HEK293 (cell line): Measurements from ENCODE around the gene SRSF1.
"Not testable (repeated sequence)": the region's sequence is repeated elsewhere in the genome, so short reads cannot be mapped to it uniquely, and the experiment has no call there.

Experiments used
- CTCF ChIA-PET: fragments of 350-600 bp; formaldehyde crosslinking; extraction: SDS; loops from one replicate; lab custom pipeline; 2021; ENCODE audit warnings: antibody characterized with exemption; lab: Yijun Ruan, JAX
- POLR2A ChIA-PET: fragments of 300-600 bp; formaldehyde crosslinking; extraction: SDS; loops from one replicate; lab custom pipeline; 2020; ENCODE audit warnings: antibody characterized with exemption, inconsistent platforms; lab: Yijun Ruan, JAX
- H3K27ac ChIP-seq: fragments of 200-500 bp; sonication (Bioruptor generic); 2 replicates; pipeline ENCODE4 v1.5.1; 2014; ENCODE audit warnings: low read depth, low read length, control low read depth, inconsistent platforms; ENCODE audit errors: extremely low read depth
- H3K36me3 ChIP-seq, 2 experiments: fragments of 200-500 bp in 1 of 2; sonication (Bioruptor generic) in 1 of 2; 1 replicate in 1 of 2; 2 replicates in 1 of 2; pipeline ENCODE4 v1.5.1; 2014 to 2017; ENCODE audit warnings: inconsistent platforms in 2 of 2, low read length in 2 of 2; ENCODE audit not compliant: control insufficient read depth in 2 of 2, insufficient read depth in 1 of 2
- H3K4me1 ChIP-seq: fragments of 200-500 bp; sonication (Bioruptor generic); 2 replicates; pipeline ENCODE4 v1.5.1; 2014; ENCODE audit warnings: mild to moderate bottlenecking, low read length, inconsistent platforms; ENCODE audit not compliant: control insufficient read depth, insufficient read depth
- H3K4me3 ChIP-seq: 2 replicates; pipeline ENCODE4 v1.5.1; 2011; ENCODE audit warnings: low read depth, mild to moderate bottlenecking, control low read depth, low read length, moderate library complexity
- H3K9me3 ChIP-seq: fragments of 200-500 bp; sonication (Bioruptor generic); 2 replicates; pipeline ENCODE4 v1.5.1; 2014; ENCODE audit warnings: low read depth, low read length, inconsistent platforms; ENCODE audit not compliant: control insufficient read depth, insufficient read depth
- GLI2 ChIP-seq: fragments of 450-650 bp; formaldehyde crosslinking; IDR thresholded peaks from 2 replicates; pipeline ENCODE4; 2017; ENCODE audit warnings: missing biosample characterization, missing genetic modification characterization, low read depth, borderline replicate concordance
- GLIS1 ChIP-seq: fragments of 450-650 bp; formaldehyde crosslinking; IDR thresholded peaks from 2 replicates; pipeline ENCODE4 v1.5.1; 2016; ENCODE audit warnings: missing biosample characterization, missing genetic modification characterization
- KLF16 ChIP-seq: fragments of 450-650 bp; formaldehyde crosslinking; IDR thresholded peaks from 2 replicates; pipeline ENCODE4 v1.5.1; 2017; ENCODE audit warnings: missing biosample characterization, missing genetic modification characterization
- OSR2 ChIP-seq: fragments of 450-650 bp; formaldehyde crosslinking; IDR thresholded peaks from 2 replicates; pipeline ENCODE4 v1.5.1; 2016; ENCODE audit warnings: missing biosample characterization, missing genetic modification characterization
- PRDM1 ChIP-seq: fragments of 450-650 bp; formaldehyde crosslinking; IDR thresholded peaks from 2 replicates; pipeline ENCODE4; 2016; ENCODE audit warnings: missing biosample characterization, missing genetic modification characterization
- SCRT1 ChIP-seq: fragments of 450-650 bp; formaldehyde crosslinking; IDR thresholded peaks from 2 replicates; pipeline ENCODE4 v1.5.1; 2016; ENCODE audit warnings: missing biosample characterization, missing genetic modification characterization, borderline replicate concordance
- ZBTB1 ChIP-seq: fragments of 450-650 bp; formaldehyde crosslinking; IDR thresholded peaks from 2 replicates; pipeline ENCODE4 v1.5.1; 2016; ENCODE audit warnings: missing biosample characterization, missing genetic modification characterization
- ZBTB17 ChIP-seq: fragments of 450-650 bp; formaldehyde crosslinking; IDR thresholded peaks from 2 replicates; pipeline ENCODE4 v1.5.1; 2016; ENCODE audit warnings: missing biosample characterization, missing genetic modification characterization
- ZBTB44 ChIP-seq: fragments of 450-650 bp; IDR thresholded peaks from 2 replicates; pipeline ENCODE4 v1.5.1; 2018; ENCODE audit warnings: missing biosample characterization, mild to moderate bottlenecking, missing genetic modification characterization
- ZBTB7A ChIP-seq: fragments of 450-650 bp; formaldehyde crosslinking; IDR thresholded peaks from 2 replicates; pipeline ENCODE4 v1.5.1; 2016; ENCODE audit warnings: low read depth, missing biosample characterization, missing genetic modification characterization
- ZNF214 ChIP-seq: fragments of 450-650 bp; formaldehyde crosslinking; IDR thresholded peaks from 2 replicates; pipeline ENCODE4 v1.5.1; 2017; ENCODE audit warnings: missing biosample characterization, mild to moderate bottlenecking, missing genetic modification characterization, borderline replicate concordance
- ZNF292 ChIP-seq: fragments of 450-650 bp; formaldehyde crosslinking; IDR thresholded peaks from 2 replicates; pipeline ENCODE4 v1.5.1; 2016; ENCODE audit warnings: low read depth, missing biosample characterization, missing genetic modification characterization, borderline replicate concordance
- ZNF302 ChIP-seq: fragments of 450-650 bp; formaldehyde crosslinking; IDR thresholded peaks from 2 replicates; pipeline ENCODE4 v1.5.1; 2016; ENCODE audit warnings: missing biosample characterization, missing genetic modification characterization, low read depth
- ZNF596 ChIP-seq: fragments of 450-650 bp; IDR thresholded peaks from 2 replicates; pipeline ENCODE4 v1.5.0; 2018; ENCODE audit warnings: missing biosample characterization, mild to moderate bottlenecking, missing genetic modification characterization, moderate library complexity
- ZNF791 ChIP-seq: fragments of 450-650 bp; formaldehyde crosslinking; IDR thresholded peaks from 2 replicates; pipeline ENCODE4 v1.5.1; 2016; ENCODE audit warnings: missing biosample characterization, missing genetic modification characterization
- ZSCAN16 ChIP-seq: fragments of 450-650 bp; formaldehyde crosslinking; IDR thresholded peaks from 2 replicates; pipeline ENCODE4 v1.5.1; 2016; ENCODE audit warnings: missing biosample characterization, missing genetic modification characterization

Gene SRSF1

DNA sequence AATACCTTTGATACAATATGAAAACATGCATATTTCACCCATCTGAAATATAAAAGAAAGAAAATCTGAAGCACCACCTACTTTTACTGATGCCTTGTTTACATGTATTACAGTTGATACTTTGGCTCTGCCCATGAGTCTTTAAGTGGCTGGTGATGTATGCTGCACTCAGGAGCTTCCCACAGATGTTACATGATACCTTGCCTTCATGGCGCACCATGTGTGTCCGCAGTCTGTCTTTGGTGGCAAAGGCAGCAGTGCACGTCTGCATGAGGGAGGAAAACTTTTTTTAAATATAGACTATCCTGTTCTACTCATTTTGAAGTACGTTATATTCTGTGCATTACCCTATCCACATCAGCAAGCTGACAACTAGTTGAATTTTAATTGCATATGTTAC is 26.5 kb downstream of the SRSF1 start (continued):
- TF ChIP-seq GLIS1 (no peak), ZNF302 (tag by site-specific recombination) (no peak), ZNF292 (tag by site-specific recombination) (no peak), KLF16 (tag by site-specific recombination) (no peak), ZNF214 (tag by site-specific recombination) (no peak), GLI2 (tag by site-specific recombination) (no peak)

GRCh38 chr17:57979076-57979475 is 28.0 kb downstream of the SRSF1 start:
- TF ChIP-seq ZBTB1 (tag by site-specific recombination) (no peak), ZBTB44 (tag by site-specific recombination) (0 out of 2 replicates have a peak, but pooled peaks have one; percentile 55), OSR2 (peak; percentile 52; the same call in 1 of the 2 replicates)
- Histone ChIP-seq H3K9me3 (no peaks in the 10 kb centered on the region), H3K27ac (no peak overlapping the region), H3K36me3 (peaks cover 80 to 93% of the 10 kb centered on the region in 2 experiments), H3K4me3 (no peak overlapping the region), H3K4me1 (peaks cover 4% of the 10 kb centered on the region)
- ChIA-PET CTCF (interaction anchor here (0.5 to 3.9 kb wide), 5 partner anchors 21 to 121 kb away, joined by 3 to 15 read pairs (median 5); no protein-coding TSS in a partner anchor), POLR2A (interaction anchor here (0.8 to 2.1 kb wide), 2 partner anchors 23 to 40 kb away, joined by 3 to 6 read pairs; partner anchors contain the start of gene CUEDC1)

- peaks cover 4% of the 10 kb centered on the region for H3K4me1 ChIP-seq
- H3K36me3 ChIP-seq, result peaks cover 78 to 90% of the 10 kb centered on the region in 2 experiments
- CTCF ChIA-PET, result interaction anchor here (1.3 to 1.6 kb wide), 3 partner anchors 10 to 120 kb away, joined by 5 to 12 read pairs (median 6); no protein-coding TSS in a partner anchor
- POLR2A ChIA-PET, result no interaction called here
- TF ChIP-seq SCRT1 (tag by site-specific recombination), result no peak
- peak; percentile 51; the same call in 1 of the 2 replicates for TF ChIP-seq PRDM1 (tag by site-specific recombination)
- no peaks in the 10 kb centered on the region for H3K9me3 ChIP-seq
- H3K27ac ChIP-seq, result no peak overlapping the region
- no peak overlapping the region for H3K4me3 ChIP-seq
Measured at GRCh38 chr17:57976594-57976993, 30.5 kb downstream of the SRSF1 start.

DNA sequence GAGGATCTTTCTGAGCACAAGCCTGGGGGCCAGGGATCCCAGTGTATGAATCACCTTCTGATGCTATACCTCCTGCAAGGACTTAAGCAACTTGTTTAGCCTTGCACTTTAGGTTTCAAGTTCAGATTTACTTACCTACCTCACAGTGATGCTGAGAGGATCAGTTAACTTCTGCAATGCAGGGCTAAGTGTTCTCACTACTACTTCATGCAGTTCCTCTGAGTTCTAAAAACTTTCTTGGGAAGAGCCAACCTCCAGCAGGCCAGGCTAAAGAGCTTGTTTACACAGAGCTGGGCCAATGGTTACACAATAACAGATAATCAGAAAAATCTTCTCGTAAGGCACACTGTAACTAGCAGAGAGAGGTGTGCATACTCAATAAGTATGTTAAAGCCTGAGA is 32.0 kb downstream of the SRSF1 start:
- ChIA-PET CTCF (interaction anchor here (1.2 kb wide), 1 partner anchor 10 kb away, joined by 4 read pairs; no protein-coding TSS in a partner anchor), POLR2A (interaction anchor here (0.8 to 1.2 kb wide), 2 partner anchors 32 to 100 kb away, joined by 3 to 5 read pairs; partner anchors contain the start of gene SRSF1)
- no peaks in the 10 kb centered on the region for H3K9me3 ChIP-seq
- H3K4me3 ChIP-seq, result no peak overlapping the region
- H3K36me3 ChIP-seq, result peaks cover 63 to 82% of the 10 kb centered on the region in 2 experiments
- TF ChIP-seq ZBTB17 (tag by site-specific recombination), result 0 out of 2 replicates have a peak, but pooled peaks have one; percentile 3
- peak; percentile 50; the same call in 1 of the 2 replicates for TF ChIP-seq ZSCAN16 (tag by site-specific recombination)
- TF ChIP-seq GLIS1, result peak; percentile 87
- TF ChIP-seq ZNF791, result no peak
- TF ChIP-seq ZBTB7A (tag by site-specific recombination), result no peak
- TF ChIP-seq ZNF596 (tag by site-specific recombination), result no peak
- no peaks in the 10 kb centered on the region; the same call in 1 of the 2 replicates for H3K4me1 ChIP-seq
- 0 out of 2 replicates have a peak overlapping the region, but pooled peaks have one; percentile 0 for H3K27ac ChIP-seq

DNA sequence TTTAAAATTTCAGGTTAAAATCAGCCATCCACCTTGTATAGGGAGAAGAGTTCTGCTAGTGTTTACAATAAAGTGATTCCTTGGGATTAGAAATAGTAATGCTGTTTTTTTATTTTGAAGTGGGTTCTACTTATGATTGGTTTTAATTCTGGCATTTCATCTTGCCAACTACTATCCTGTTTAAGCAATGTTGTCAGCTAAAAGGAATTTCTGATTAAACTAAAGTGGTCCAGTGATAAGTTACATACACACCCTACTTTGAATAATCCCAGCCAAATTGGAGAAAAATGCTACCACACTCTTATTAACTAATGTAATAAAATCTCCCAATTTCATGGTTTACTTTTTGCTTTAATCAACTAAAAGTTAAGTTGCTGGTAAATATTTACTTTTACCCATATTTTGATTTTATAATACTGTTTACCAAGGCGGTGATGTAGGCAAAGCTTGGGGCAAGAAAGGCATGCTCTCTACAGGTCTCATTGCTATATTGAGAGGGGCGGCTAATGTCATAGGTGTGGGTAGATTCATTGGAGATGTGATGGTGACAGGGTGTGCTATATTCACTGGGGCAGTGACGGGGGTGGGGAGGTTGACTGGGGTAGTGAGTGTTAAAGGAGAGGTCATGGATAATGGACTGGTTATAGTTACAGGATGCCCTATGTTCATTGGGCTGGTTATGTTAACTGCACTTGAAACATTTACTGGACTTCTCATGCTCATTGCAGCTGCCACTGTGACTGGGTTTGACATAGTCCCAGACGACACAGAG is 32.8 kb downstream of the SRSF1 start:
- H3K4me1 ChIP-seq, H3K9me3 ChIP-seq, H3K4me3 ChIP-seq, CTCF ChIA-PET: not testable (repeated sequence)
- H3K27ac ChIP-seq, result 0 out of 2 replicates have a peak overlapping the region, but pooled peaks have one; percentile 0
- peaks cover 55 to 74% of the 10 kb centered on the region in 2 experiments for H3K36me3 ChIP-seq
- POLR2A ChIA-PET, result interaction anchor here (0.8 kb wide), 1 partner anchor 19 kb away, joined by 3 read pairs; the partner anchor contains the start of gene CUEDC1
